CD4-positive, alpha-beta T cell treated with Interleukin-6 for 4 hours (primary cell): ENCODE measurements around the gene GCC2.
"Not testable (repeated sequence)": the region's sequence is repeated elsewhere in the genome, so short reads cannot be mapped to it uniquely, and the experiment has no call there.

ENCODE experiments used
- DNase-seq: peaks from one replicate; pipeline ENCODE4 v3.0.0-alpha.2; 2020; ENCODE audit warnings: mixed read lengths

The GCC2 gene, protein sequence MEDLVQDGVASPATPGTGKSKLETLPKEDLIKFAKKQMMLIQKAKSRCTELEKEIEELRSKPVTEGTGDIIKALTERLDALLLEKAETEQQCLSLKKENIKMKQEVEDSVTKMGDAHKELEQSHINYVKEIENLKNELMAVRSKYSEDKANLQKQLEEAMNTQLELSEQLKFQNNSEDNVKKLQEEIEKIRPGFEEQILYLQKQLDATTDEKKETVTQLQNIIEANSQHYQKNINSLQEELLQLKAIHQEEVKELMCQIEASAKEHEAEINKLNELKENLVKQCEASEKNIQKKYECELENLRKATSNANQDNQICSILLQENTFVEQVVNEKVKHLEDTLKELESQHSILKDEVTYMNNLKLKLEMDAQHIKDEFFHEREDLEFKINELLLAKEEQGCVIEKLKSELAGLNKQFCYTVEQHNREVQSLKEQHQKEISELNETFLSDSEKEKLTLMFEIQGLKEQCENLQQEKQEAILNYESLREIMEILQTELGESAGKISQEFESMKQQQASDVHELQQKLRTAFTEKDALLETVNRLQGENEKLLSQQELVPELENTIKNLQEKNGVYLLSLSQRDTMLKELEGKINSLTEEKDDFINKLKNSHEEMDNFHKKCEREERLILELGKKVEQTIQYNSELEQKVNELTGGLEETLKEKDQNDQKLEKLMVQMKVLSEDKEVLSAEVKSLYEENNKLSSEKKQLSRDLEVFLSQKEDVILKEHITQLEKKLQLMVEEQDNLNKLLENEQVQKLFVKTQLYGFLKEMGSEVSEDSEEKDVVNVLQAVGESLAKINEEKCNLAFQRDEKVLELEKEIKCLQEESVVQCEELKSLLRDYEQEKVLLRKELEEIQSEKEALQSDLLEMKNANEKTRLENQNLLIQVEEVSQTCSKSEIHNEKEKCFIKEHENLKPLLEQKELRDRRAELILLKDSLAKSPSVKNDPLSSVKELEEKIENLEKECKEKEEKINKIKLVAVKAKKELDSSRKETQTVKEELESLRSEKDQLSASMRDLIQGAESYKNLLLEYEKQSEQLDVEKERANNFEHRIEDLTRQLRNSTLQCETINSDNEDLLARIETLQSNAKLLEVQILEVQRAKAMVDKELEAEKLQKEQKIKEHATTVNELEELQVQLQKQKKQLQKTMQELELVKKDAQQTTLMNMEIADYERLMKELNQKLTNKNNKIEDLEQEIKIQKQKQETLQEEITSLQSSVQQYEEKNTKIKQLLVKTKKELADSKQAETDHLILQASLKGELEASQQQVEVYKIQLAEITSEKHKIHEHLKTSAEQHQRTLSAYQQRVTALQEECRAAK (N-terminal part only)

DNA sequence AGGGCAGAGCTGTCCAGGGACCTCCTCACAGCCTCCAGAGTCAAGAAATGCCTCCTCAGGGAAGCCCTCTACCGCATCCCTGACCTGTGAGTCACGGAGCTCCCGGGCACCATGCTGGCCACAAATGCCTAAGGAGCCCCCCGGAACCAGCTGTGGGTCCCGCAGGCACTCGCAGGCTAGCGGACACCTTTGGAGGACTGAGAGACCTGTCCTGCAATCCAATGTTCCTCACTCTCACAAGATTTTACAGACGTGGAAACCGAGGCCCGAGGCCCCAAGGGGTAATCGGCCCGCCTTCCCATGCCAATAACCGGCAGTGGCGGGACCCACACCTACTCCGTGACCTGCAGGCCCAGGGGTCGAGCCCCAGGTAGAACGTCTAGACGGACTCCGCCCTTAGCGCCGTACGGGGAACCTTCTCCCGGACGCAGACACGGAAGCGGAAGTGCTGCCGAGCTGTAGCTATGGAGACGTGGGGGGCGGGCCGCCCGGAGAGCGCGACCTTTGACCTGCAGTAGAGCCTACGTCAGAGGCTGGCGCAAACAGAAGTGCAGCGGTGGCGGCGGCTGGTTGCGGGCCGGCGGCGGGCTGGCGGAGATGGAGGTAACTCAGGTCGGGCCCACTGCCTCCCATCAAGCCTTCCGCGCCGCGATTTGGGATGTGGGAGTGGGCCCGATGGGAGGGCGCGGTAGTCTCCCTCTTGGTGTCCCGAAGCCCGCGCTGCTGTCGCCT lies at the start of gene GCC2:
GCC2 (plus strand) TSS at position 529 of the 732 bp plus-strand sequence; CDS start at position 598, 69 bp downstream.
- DNase-seq = peak; percentile 96

DNA sequence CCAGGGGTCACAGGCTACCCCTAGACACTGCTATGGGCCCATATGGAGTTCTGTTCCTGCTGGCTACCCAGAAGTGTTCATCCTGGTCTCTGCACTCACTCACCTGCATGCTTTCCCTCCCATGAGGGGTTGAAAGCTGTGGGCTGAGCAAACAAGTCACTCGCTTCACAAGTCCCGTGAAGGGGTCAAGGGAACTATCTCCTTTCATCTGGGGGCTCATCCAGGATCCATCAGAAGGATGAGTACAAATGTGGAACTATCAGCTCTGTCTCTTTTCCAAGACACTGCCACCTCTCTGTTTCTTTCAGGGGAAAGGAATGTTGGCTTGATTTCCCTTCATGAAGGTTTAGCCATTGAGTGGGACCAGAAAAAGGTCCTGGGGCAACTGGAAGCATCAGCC lies 49.5 kb upstream of the GCC2 start:
- DNase-seq = no peak

DNA sequence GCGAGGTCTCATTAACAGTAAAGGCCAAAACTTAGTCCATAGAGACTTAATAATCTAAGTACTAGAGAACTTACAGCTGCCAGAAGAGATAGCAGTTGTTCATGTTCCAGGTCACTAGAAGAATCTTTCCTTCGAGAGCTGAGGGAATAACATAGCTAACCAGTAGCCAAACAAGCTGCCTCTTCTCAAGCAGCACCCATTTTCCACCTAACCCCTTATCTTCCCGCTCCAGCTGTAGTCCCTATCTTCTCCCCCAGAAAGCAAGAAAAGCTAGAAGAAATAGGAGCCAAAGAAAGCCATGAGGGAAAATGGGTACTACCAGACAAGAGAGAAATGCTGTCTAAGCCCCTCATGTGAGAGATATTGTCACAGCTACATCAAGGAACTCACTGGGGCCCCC lies 47.2 kb upstream of the GCC2 start:
- DNase-seq = no peak

DNA sequence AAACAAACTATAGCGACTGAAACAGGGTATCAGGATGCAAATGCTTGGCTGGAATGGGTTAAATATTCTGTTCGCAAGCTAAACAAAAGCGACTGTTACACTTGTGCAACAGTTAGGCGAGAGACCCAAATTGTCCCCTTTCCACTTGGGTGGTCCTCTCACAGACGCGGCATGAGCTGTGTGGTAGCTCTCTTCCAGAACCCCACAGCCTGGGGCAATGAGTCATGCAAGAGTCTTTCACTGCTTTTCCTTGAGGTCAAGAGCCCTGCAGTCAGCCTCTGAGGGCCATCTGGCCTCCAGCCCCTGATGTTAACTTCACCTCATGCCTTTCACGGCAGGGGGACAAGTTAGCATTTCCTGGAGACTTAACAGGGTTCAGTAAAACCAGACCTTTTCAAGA lies 45.5 kb upstream of the GCC2 start:
- DNase-seq = no peak

GRCh38 chr2:108404784-108405397 lies 44.1 kb upstream of the GCC2 start:
- DNase-seq = no peak

GRCh38 chr2:108407864-108408729 lies 40.9 kb upstream of the GCC2 start:
- no peak for DNase-seq

GRCh38 chr2:108409768-108410167 lies 39.2 kb upstream of the GCC2 start:
- no peak for DNase-seq

- DNase-seq = no peak
Measured at GRCh38 chr2:108412995-108413710, 35.9 kb upstream of the GCC2 start.

- no peak for DNase-seq
Measured at GRCh38 chr2:108413711-108414095, 35.3 kb upstream of the GCC2 start.

DNA sequence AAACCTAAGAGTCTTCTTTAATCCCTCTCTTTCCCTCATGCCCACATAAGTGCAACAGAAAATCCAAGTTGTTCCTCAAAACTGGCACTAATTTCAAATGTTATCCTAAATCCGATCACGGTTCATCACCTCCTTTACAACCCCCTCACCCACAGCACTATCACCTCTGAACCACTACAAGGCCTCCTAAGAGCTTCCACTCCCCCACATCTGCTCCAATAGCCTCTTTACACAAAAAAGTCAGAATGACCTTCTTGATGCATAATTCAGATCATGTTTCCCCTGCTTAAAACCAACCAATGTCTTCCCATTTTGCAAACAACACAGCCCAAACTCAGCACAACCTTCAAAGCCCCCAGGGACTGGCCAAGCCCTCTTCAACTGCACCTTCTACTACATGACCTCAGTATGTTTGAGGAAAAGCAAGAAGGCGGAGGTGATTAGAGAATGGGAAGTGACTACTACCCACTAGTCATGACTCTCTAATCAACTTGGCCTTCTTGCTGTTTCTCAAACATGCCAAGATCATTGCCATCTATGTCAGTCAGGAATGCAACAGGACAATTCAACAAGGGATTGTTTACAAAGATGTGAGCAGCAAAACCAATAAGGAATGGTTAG lies 34.6 kb upstream of the GCC2 start:
- no peak for DNase-seq

GRCh38 chr2:108414945-108415344 lies 34.1 kb upstream of the GCC2 start:
- no peak for DNase-seq

DNA sequence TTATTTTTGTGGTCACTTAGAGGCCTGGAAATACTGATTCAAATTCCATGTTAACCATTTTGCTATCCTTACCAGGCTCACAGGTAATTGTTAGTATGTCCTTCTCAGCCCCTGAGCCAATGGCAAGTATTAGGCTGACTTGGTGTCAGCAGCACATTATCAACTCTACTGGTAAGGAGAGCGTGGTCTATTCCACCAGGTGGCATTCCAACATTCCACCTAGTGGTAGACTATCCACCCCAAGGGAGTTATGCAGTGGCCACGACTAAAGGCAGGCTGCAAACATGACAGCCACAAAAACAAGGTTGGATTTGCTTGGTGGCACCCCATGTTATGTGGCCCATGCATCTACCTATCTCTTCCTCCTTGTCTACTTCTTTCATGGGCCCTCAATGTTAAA lies 31.8 kb upstream of the GCC2 start:
- peak; percentile 9 for DNase-seq

GRCh38 chr2:108418416-108418815 lies 30.6 kb upstream of the GCC2 start:
- DNase-seq = no peak

- no peak for DNase-seq
Measured at GRCh38 chr2:108423067-108423466, 25.9 kb upstream of the GCC2 start.

DNA sequence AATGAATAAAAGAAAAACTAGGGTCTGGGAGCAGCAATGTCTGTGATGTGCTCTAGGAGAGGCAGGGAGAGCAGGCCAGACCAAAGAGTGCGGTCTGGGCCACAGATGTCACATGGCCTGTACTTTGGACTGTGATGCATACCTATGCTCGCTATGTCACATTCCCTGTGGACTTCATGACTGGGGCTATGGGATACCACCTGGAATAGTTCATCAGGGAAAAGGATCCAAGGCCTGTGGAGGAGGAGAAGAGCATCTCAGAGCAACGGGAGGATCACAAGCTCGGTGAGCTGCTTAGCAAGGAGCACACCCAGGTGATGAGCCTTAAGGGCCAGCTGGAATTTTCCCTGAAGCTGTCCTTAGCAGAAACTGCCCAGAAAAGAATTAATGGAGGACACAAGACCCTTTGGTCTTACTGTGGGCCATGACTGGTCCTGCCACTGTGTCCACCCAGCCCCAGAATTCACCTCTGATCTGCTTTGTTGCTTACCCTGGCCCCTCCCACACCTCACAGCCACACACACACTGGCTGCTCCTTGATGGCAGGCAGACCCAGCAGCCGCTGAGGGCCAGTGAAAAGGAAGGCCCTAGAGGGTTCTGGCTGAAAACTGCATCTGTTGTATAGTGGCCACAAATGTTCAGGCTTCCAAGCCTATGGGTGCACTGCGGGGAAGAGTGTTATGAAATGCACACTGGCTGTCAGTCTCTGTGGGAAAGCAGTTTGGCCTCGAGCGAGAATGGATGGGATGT lies 25.3 kb upstream of the GCC2 start:
- no peak for DNase-seq

- DNase-seq = no peak
Measured at GRCh38 chr2:108428286-108429009, 20.6 kb upstream of the GCC2 start.

GRCh38 chr2:108435578-108435977 lies 13.4 kb upstream of the GCC2 start:
- DNase-seq = not testable (repeated sequence)

- no peak for DNase-seq
Measured at GRCh38 chr2:108436976-108437375, 12.0 kb upstream of the GCC2 start.
